Frontal cortex (tissue), 4 donors: Measurements from ENCODE around the gene C2CD4C. TPM values are rescaled to one million over a fixed set of nuclear protein-coding genes. Genes with fewer than 3 reads are reported as not detected.
A peak's percentile ranks its signal among the peaks of the same experiment; 100 is the strongest.
"Not testable (repeated sequence)": the region's sequence is repeated elsewhere in the genome, so short reads cannot be mapped to it uniquely, and the experiment has no call there.

Experiments
- DNase-seq, 2 donors: peaks; one replicate each; pipeline ENCODE4 v3.0.0; 2012; ENCODE audit warnings: low spot score in 2 of 2
- FAIRE-seq: peaks from 2 replicates; lab custom pipeline; 2012; peaks lifted over from hg19 to GRCh38; lab: Jason Lieb, UNC
- total RNA-seq: library from RNA; depleted of rRNA; stranded (reverse); fragments of >200 nt; gene quantifications from one replicate; pipeline ENCODE4 v1.2.3, GENCODE V29; 2014
- donor health status: control.
- donor health status: control.
- donor health status: control.

The C2CD4C gene
- total RNA-seq, 1 donor from 2014 or later, result 20.8 TPM

DNA sequence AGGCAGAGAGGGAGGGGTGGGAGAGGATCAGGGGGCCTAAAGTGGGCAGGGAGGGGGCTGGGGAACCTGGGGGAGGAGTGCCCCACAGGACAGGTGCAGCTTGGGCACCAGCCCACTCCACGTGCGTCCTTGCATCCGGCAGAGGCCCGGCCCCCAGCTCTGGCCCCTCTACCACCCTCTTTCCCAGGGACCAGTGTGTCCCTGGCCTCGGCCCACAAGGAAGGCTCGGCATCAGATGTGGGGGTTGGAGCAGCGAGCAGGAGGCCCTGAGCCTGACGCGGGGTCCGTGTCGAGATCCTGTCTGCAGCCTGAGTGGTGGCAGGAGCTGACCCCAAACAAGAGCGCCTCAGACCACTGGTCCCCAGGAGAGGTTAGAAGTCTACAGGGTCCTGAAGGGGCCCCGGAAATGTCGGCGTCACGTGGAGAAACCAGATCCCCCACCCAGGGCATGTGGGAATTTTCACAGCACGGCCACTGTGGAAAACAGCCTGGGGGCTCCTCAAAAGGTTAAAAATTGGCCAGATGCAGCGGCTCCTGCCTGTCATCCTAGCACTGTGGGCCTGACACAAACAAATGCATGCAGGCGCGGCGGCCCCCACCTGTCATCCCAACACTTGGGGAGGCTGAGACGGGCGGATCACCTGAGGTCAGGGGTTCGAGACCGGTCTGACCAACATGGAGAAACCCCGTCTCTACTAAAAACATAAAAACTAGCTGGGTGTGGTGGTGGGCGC is 30.4 kb upstream of the C2CD4C start:
- no peak for DNase-seq
- FAIRE-seq, result no peak

DNA sequence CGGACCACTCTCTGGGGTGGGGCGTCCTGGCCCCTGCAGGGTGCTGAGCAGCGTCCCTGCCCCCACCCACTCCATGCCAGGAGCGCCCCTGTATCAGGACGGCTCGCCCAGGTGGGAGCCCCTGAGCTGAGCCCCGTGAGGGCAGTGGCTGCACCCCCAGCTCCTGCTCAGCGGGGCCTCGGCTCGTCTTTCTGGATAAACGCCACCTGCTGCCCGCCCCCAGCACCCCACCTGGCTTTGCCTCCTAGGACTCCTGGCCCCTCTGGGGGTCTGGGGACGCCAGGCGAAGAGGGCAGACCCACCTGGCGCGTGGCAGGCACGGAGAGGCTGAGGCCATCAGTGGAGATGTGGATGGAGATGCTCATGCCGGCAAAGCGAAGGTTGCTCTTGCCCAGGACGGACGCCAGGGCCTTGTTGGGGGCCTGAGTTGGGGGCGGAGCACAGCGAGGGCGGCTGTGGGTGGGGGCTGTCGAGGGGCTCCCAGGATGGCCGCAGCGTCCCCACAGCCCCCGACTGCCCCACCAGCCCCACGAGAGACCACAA is 29.5 kb upstream of the C2CD4C start:
- DNase-seq, result no peak
- no peak for FAIRE-seq

DNA sequence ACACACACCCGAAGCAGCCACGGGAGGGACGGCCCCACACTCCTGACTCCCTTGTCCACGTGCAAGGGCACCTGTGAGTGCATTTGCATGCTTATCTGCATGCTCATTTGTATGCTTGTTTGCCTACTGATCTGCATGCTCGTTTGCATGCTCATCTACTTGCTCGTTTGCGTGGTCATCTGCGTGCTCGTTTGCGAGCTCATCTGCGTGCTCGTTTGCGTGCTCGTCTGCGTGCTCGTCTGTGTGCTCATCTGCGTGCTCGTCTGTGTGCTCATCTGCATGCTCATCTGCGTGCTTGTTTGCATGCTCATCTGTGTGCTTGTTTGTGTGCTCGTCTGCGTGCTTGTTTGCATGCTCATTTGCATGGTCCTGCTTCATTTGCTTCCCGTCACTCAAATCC is 28.1 kb upstream of the C2CD4C start:
- DNase-seq (no peak), FAIRE-seq (no peak)

DNA sequence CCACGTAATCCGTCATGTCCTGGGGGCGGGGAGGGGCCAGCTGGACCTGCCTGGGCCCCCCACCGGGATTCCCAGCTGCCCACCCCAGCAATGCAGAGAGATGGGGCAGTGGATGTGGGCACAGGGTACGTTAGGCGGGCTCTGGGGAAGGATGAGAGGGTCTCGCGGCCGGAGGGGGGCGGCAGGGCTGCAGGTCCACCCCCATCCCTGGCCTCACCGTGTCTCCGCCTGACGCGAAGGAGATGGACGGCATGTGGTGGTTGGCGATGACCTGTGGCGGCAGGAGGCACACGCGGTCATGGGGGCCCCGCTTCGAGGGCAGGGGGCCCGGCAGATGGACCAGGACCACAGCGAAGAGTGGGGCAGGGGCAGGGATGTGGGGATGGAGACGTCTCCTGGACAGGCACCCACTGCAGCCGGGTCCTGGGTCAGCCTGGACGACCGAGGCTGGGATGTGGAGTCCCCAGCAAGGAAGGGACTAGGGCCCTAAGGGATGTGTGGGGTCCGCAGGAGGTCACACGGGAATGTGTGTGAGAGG is 27.5 kb upstream of the C2CD4C start:
- DNase-seq (no peak), FAIRE-seq (no peak)

DNA sequence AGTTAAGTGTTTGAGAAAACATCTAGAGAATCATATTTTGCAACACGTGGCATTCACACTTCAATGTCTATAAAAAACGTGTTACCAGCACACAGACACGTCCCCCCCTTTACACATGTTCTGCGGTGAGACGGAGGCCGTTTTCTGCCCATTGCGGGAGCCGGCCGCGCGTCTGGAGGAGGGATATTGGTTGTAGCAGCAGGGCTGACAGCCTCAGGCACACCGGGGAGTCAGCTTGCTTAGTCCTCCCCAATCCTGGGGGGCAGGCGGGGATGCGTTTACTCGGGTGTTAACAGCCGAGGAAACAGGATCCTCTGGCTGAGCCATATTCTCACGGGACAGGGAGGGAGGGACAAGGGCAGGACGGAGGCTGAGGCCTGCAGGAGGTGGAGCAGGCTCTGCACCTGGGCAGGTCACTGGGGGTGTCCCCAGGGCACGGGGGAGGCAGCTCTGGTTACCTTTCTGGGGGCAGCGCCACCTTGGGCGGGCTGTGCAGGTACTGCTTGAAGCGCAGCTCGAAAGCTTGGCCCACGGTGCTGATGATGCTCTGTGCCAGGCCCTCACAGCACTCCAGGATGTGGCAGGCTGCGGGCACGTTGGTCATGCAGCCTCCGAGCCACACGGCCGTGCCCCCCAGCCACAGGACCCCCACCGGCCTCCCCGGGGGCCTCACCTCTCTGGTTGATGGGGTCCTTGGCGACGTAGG is 26.9 kb upstream of the C2CD4C start:
- DNase-seq (no peak), FAIRE-seq (no peak)

DNA sequence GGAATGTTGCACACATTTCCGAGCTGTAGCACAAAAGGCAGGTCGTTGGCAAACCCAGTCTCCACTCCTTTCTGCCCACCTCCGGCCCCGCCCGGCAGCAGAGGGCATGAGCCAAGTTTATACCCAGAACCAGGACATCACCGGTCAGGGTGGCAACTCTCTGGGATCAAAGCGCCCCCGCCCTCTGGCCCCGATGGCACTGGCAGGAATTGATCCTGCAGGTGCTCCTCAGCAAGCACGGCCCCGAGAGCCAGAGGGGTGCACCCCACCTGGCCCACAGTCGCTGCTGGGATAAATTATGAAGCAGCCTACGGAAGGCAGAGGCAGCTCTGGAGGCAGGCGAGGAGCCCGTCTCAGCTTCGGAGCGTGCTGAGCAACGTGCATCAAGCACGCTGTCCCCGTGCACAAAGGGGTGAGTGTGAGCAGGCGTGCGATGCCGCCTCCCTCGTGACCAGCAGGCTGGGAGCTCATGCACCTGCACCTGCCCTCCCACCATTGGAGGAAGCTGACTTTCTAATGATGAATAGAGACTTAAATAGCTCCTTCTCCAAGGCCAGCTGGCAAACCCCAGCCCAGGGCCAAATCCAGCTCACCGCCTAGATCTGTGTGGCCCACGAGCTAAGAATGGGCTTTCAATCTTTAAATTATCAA is 26.2 kb upstream of the C2CD4C start:
- FAIRE-seq (no peak), DNase-seq (no peak)

DNA sequence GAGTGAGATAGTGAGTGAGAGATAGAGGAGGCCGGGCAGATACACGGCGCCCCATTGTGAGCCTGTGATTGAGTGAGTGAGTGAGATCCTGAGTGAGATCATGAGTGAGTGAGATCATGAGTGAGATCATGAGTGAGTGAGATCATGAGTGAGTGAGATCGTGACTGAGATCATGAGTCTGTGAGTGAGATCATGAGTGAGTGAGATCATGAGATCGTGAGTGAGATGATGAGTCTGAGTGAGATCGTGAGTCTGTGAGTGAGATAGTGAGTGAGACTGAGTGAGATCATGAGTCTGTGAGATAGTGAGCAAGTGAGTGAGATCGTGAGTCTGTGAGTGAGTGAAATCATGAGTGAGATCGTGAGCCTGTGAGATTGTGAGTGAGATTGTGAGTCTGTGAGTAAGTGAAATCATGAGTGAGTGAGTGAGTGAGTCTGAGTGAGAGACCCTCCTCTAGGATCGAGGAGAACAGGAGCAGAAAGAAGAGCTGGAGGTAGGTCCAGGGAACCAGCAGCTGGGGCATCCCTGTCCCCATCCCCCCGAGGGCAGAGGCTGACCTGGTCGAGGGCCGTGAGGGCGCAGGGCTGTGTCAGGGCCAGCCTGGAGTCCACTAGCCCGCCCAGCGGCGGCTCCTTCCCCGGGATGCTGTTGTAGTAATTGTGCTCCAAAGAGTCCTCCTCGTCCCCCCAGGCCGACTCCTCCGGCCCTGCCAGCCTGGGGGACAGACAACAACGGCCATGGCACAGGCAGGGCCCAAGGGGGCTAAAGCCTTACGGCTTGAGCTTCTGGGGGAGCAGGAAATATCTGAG is 25.4 kb upstream of the C2CD4C start:
- no peak for DNase-seq
- FAIRE-seq, result no peak

DNA sequence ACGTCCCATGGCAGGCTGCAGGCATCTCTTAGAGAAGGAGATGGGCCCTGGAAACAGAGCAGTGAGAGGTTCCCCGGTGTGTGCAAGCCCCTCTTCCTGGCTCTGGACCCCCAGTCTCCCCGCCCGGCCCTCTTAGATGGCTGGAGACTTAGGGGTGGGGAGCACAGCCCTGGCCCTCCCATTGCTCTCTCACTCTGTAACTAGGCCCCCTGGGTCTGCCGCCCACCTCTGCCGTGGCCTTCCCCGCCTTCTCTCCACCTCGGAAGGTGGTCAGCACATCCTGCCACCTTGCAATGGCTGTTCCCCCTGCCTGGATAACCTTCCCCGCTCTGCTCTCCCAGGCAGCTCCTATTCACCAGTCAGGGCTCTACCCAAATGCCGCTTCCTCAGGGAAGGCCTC is 21.8 kb upstream of the C2CD4C start:
- FAIRE-seq (no peak), DNase-seq (no peak)

DNA sequence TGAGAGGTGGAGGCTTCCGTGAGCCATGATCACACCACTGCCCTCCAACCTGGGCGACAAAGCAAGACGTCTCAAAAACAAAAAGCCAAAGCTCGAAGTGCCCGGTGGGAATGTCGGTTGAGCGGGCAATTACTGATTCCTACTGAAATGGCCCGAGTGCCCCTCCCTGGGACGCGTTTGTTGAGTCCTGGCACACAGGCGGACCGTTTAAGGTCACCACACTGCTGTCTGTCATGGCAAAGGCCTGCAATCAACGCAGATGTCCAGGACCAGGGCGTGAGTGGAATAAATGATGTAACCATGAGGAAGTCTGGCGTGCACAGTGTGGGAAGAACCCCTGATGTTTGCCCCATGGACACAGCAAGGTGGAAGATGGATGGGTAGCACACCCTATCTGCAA is 19.2 kb upstream of the C2CD4C start:
- DNase-seq (no peak), FAIRE-seq (no peak)

DNA sequence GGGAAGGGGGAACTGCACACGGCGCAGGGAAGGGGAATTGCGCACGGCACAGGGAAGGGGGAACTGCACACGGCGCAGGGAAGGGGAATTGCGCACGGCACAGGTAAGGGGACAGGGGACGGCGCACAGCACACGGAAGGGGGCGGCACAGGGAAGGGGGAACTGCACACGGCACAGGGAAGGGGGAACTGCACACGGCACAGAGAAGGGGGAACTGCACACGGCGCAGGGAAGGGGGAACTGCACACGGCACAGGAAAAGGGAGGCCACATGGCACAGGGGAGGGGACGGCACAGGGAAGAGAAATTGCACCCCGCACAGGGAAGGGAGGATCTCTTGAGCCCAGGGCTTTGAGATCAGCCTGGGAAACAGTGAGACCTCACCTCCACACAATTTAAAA is 18.7 kb upstream of the C2CD4C start:
- FAIRE-seq, DNase-seq: not testable (repeated sequence)

DNA sequence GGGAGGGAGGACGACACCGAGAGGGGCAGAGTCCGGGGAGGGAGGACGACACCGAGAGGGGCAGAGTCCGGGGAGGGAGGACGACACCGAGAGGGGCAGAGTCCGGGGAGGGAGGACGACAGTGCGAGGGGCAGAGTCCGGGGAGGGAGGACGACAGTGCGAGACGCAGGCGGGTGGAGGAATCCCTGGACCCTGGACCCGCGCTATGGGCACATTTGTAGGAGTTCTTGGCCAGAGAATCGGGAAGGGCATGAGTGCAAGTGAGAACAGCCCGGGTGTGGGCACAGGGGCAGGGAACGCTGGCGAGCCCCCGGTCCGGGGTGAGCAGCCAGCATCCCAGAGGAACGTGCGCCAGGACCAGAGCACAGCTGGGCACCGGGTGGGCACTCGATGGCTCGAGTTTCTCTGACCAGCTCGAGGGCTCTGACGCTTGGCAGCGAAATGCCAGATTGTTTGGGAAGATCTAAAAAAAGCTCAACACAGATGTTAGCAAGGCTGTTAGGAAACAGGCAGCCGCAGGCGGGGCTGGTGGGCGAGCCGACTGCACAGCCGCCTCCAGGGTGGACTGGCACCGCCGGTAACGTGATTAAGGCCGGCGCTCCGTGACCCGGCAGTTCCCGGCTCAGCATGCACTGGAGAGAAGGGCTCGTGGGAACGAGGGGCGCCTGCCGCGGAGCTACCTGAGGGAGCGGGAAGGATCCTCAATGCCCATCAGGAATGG is 17.9 kb upstream of the C2CD4C start:
- DNase-seq (peak in 1 of 2 donors; percentile 79), FAIRE-seq (no peak)

DNA sequence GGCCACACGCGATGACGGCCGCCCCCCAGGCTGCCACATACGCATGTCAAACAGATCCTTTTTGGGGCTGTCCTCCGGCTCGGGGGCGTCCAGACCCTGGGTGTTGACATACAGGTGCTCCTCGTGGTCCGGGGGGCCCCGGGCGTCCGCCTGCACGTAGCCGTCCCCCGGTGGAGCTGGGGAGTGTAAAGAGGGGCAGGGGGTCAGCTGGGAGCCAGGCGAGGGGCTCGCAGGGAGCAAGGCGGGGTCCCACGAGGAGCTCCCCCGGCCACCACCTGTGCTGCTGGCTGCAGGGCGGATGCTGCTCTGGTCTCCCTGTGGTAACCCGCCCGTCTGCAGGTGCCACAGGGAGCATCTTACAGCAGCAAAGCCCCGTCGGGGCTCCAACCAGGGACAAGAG is 16.1 kb upstream of the C2CD4C start:
- no peak for DNase-seq
- FAIRE-seq, result no peak

DNA sequence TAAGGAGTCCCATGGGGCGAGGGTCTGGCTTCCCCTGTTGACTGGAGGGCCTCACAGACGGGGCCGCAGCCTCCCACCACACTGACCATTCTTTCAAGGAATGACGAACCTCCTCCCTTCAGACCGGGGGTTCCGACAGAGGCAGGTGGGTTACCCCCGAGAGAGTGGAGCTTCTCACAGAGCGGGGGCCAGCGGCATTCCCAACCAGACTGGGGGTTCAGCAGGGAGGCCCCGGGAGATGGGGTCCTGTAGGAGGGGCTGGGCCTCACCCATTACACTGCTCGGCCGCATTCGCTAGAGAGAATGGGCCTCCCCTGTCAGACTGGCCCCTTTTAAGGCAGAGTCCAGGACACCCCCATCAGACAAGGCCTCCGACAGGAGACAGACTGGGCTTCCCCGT is 15.6 kb upstream of the C2CD4C start:
- DNase-seq, result no peak
- FAIRE-seq, result no peak

DNA sequence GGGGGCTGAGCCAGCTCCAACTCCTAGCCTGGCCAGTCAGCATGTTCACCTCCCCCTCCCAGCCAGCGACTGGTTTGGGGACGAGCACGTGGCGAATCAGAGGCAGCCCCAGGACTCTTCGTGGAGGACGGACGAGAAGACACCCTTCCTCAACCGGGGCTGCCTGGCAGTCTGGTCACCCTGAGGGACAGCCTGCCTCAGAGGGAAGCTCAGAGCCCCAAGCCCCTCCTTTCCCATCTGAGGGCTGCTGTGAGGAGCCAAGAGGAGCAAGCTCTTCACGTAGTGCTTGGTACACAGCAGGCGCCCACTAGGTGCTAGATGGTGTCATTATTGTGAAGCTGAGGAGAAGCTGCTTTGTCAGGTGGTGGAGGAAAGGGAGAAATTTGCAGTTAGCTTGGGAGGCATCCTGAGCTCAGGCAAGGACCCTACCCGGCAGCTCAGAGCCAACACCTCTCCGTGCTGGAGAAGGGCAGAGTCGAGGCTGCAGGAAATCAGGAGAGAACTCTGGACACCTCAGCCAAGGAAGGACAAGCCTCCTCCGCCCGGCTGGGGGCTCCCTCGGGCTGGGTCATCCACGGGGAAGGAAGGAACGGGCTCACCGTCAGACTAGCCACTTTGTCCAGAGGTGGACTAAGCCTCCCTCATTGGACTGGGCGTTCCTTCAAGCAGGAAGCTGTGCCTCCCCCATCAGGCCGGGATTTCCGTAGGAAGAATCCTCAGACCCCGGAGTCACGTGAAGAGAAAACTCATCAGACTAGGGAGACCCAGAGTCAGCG is 14.9 kb upstream of the C2CD4C start:
- DNase-seq (no peak), FAIRE-seq (no peak)

DNA sequence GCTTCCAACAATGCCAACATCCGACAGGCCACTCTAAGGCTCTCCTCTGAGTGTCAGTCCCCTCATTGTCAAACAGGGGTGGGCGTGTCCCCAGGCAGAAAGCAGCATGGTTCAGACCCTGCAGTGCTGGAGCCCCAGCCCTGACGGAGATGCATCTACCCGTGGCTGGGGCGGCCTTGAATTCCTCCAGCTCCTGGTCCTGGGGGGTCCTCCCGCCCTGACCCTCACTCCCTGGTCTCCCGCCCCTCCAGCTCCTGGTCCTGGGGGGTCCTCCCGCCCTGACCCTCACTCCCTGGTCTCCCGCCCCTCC is 13.9 kb upstream of the C2CD4C start:
- not testable (repeated sequence) for DNase-seq, FAIRE-seq

DNA sequence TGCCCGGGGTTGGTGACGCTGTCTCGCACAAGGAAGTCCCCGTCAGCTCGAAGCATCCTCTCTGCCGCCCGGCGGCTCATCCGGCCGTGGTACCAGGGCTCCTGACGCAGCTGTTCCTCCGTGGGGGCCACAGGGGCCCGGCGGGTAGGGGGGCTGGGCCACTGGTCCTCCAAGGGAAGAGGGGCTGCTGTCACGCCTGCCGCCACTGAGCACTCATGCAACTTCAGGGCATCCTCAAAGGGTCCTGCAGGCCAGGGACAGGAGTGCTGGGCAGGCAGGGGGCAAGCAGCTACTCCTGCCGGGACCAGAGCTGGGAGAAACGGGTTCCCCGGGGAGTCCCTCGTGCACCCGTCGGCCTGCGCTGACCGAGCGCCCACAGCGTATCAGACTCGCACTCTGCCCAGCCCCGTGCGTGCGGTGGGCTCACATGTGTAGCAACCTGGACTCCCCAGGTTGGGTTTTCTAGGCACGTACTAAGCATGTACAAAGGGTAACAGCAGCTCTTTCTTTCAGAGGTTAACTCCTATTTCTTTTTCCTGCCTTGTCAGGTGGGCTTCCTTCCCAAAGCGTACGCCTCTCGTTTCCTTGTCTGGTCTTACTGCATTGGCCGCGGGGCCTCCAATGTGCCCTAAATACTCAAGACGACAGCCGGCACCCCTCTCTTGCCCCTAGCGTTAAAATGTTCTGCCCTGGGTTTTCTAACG is 13.4 kb upstream of the C2CD4C start:
- DNase-seq (no peak), FAIRE-seq (no peak)

DNA sequence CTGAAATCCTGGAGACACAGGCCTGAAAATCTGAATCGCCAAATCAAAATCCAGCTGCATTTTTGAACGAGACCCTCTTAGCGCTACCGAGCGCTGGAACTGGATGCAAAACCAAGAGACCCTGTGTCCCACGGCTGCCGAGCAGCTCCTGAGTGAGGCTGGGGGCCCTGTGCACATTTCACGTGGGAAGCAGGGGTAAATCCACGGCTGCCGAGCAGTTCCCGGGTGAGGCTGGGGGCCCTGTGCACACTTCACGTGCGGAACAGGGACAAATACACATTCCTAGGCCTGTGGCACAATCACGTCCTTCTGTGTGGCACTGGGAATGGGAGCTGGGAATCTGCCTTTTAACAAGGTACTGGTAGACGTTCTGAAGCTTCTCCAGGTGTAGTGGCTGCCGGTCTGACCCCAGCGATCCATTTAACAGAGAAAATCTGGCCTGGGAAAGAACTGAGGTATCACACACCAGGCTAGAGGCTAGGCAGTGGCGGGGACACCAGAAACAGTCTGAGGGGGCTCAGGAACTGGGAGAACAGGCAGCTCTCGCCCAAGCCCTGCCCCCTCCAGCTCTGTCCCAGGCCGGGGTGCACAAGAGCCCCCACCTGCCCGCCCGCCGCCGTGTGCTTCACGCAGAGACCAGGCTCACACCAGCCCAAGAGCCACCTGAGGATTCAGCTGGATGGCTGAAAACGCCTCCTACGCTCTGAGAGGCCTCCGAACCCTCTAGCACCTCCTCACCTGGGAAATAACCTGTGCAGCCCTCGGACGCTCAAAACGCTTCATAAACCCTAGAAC is 11.0 kb upstream of the C2CD4C start:
- FAIRE-seq (no peak), DNase-seq (no peak)
